HepG2 (cell line): Measurements from ENCODE around the gene PEX19. TPM values are rescaled to one million over a fixed set of nuclear protein-coding genes. Genes with fewer than 3 reads are reported as not detected.

Experiments
- ATAC-seq: fragments of 200-7000 bp; cut with Tn5 transposase; 3 replicates; pipeline ENCODE4 v1.9.1; 2020; ENCODE audit warnings: mild to moderate bottlenecking, moderate library complexity
- BruUV-seq: library from RNA; stranded (reverse); fragments of 400-500 nt; replicated peaks from 2 replicates; lab custom pipeline; 2021; lab: Mats Ljungman, UMichigan
- CTCF ChIA-PET: fragments of 300-600 bp; formaldehyde crosslinking; extraction: SDS; loops from one replicate; lab custom pipeline; 2021; ENCODE audit warnings: low total read pairs, inconsistent platforms, low intra/inter-chr PET ratio; lab: Yijun Ruan, JAX
- POLR2A ChIA-PET: fragments of 350-600 bp; sonication (Branson Sonifier 250); formaldehyde crosslinking; loops from one replicate; lab custom pipeline; 2020; ENCODE audit warnings: antibody characterized with exemption, inconsistent platforms; lab: Yijun Ruan, JAX
- DNase-seq: peaks from one replicate; pipeline ENCODE4 v3.0.0-alpha.2; 2015; ENCODE audit warnings: low spot score
- FAIRE-seq: peaks from 3 replicates; lab custom pipeline; 2011; peaks lifted over from hg19 to GRCh38; lab: Jason Lieb, UNC
- H2AFZ ChIP-seq: one replicate; pipeline ENCODE4 v1.6.1; 2011; ENCODE audit warnings: low read length, inconsistent platforms
- H3K27ac ChIP-seq: fragments of 300-600 bp; 3 replicates; pipeline ENCODE4 v1.8.0; 2011; ENCODE audit warnings: mixed run types, mild to moderate bottlenecking, mixed read lengths, low read length, inconsistent platforms; ENCODE audit not compliant: insufficient read depth; ENCODE audit errors: extremely low read length
- H3K27me3 ChIP-seq, 2 experiments: fragments of 200-600 bp in 1 of 2; 2 replicates in 1 of 2; 3 replicates in 1 of 2; pipeline versions ENCODE4 v1.6.0 to v1.8.0; 2011; ENCODE audit warnings: low read length in 2 of 2, mild to moderate bottlenecking in 2 of 2, moderate library complexity in 2 of 2, inconsistent platforms in 1 of 2; ENCODE audit not compliant: insufficient read depth in 2 of 2, control insufficient read depth in 1 of 2
- H3K36me3 ChIP-seq, 2 experiments: fragments of 200-600 bp in 1 of 2; replicated peaks in 1 of 2; 2 replicates in 1 of 2; 3 replicates in 1 of 2; pipeline versions ENCODE4 v1.5.1 to v1.8.0; 2011; ENCODE audit warnings: low read length in 2 of 2, inconsistent platforms in 1 of 2; ENCODE audit not compliant: insufficient read depth in 2 of 2, control insufficient read depth in 1 of 2
- H3K4me1 ChIP-seq: 2 replicates; pipeline ENCODE4 v1.5.1; 2012; ENCODE audit warnings: low read length, inconsistent platforms; ENCODE audit not compliant: insufficient read depth
- H3K4me2 ChIP-seq: 2 replicates; pipeline ENCODE4 v1.6.0; 2011; ENCODE audit warnings: low read depth, low read length, inconsistent platforms
- H3K4me3 ChIP-seq, 3 experiments: fragments of 200-600 bp in 1 of 3; sonication (generic), shearing (Covaris generic) in 1 of 3; replicated peaks in 1 of 3; 2 replicates each; pipeline ENCODE4 v1.5.1; 2011 to 2016; ENCODE audit warnings: low read length in 3 of 3, inconsistent platforms in 2 of 3, low read depth in 2 of 3, mild to moderate bottlenecking in 2 of 3, control low read depth in 1 of 3, mixed read lengths in 1 of 3; ENCODE audit not compliant: insufficient read depth in 1 of 3
- H3K79me2 ChIP-seq: one replicate; pipeline ENCODE4 v1.6.1; 2011; ENCODE audit warnings: low read length, inconsistent platforms; ENCODE audit not compliant: insufficient read depth
- H3K9ac ChIP-seq: 2 replicates; pipeline ENCODE4 v1.6.0; 2011; ENCODE audit warnings: mild to moderate bottlenecking, low read depth, low read length, inconsistent platforms; ENCODE audit not compliant: insufficient read depth
- H3K9me3 ChIP-seq: 2 replicates; pipeline ENCODE4 v1.5.1; 2012; ENCODE audit warnings: mild to moderate bottlenecking, low read length
- H4K20me1 ChIP-seq: 2 replicates; pipeline ENCODE4 v1.6.0; 2011; ENCODE audit warnings: inconsistent platforms, mild to moderate bottlenecking, low read length, moderate library complexity; ENCODE audit not compliant: insufficient read depth
- ATF7 ChIP-seq, 2 experiments: fragments of 450-650 bp in 1 of 2; sonication (generic) in 1 of 2; formaldehyde crosslinking in 1 of 2; IDR thresholded peaks; 2 replicates each; pipeline versions ENCODE4 v1.4.0 to v1.6.1; 2016 to 2020; ENCODE audit warnings: antibody characterized with exemption in 1 of 2, mild to moderate bottlenecking in 1 of 2, missing genetic modification reagents in 1 of 2
- DMAP1 ChIP-seq: IDR thresholded peaks from 2 replicates; pipeline ENCODE4 v1.6.1; 2016
- GTF3A ChIP-seq: sonication (generic); formaldehyde crosslinking; conservative IDR thresholded peaks from 2 replicates; pipeline ENCODE4 v1.4.0; 2020; ENCODE audit warnings: mild to moderate bottlenecking, missing genetic modification reagents
- KMT2B ChIP-seq: IDR thresholded peaks from 2 replicates; pipeline ENCODE4 v1.6.1; 2016; ENCODE audit warnings: missing genetic modification reagents, missing compliant biosample characterization
- MTERF4 ChIP-seq: sonication (generic); formaldehyde crosslinking; IDR thresholded peaks from 2 replicates; pipeline ENCODE4 v1.8.0; 2023; ENCODE audit warnings: mild to moderate bottlenecking, missing genetic modification reagents
- NFATC3 ChIP-seq: sonication (generic); formaldehyde crosslinking; IDR thresholded peaks from 2 replicates; pipeline ENCODE4 v1.5.1; 2020; ENCODE audit warnings: mild to moderate bottlenecking, missing genetic modification reagents
- NR2F6 ChIP-seq, 2 experiments: IDR thresholded peaks; 2 replicates each; pipeline ENCODE4 v1.6.1; 2016; ENCODE audit warnings: antibody characterized with exemption in 1 of 2, mild to moderate bottlenecking in 1 of 2
- PAX8 ChIP-seq: sonication (generic); formaldehyde crosslinking; IDR thresholded peaks from 2 replicates; pipeline ENCODE4 v1.8.0; 2022; ENCODE audit warnings: mild to moderate bottlenecking, missing genetic modification reagents, borderline replicate concordance
- PRDM10 ChIP-seq: sonication (generic); formaldehyde crosslinking; IDR thresholded peaks from 2 replicates; pipeline ENCODE4 v1.4.0; 2020; ENCODE audit warnings: low read depth, missing genetic modification reagents
- ZNF121 ChIP-seq: sonication (generic); formaldehyde crosslinking; IDR thresholded peaks from 2 replicates; pipeline ENCODE4 v1.5.0; 2020; ENCODE audit warnings: mild to moderate bottlenecking, missing genetic modification reagents
- ZNF160 ChIP-seq: sonication (generic); formaldehyde crosslinking; IDR thresholded peaks from 2 replicates; pipeline ENCODE4 v1.8.0; 2022; ENCODE audit warnings: mild to moderate bottlenecking, inconsistent platforms, missing genetic modification reagents
- ZNF598 ChIP-seq: sonication (generic); formaldehyde crosslinking; IDR thresholded peaks from 2 replicates; pipeline ENCODE4 v1.5.1; 2020; ENCODE audit warnings: mild to moderate bottlenecking, missing genetic modification reagents, borderline replicate concordance
- ZNF652 ChIP-seq: IDR thresholded peaks from 2 replicates; pipeline ENCODE4 v1.6.1; 2016; ENCODE audit warnings: low read depth, borderline replicate concordance
- ZSCAN20 ChIP-seq: sonication (generic); formaldehyde crosslinking; IDR thresholded peaks from 2 replicates; pipeline ENCODE4 v1.4.0; 2020; ENCODE audit warnings: missing genetic modification reagents, mild to moderate bottlenecking, borderline replicate concordance
- WGBS: methylation state at CpG from one replicate; pipeline ENCODE4 v1.1.6; 2017; ENCODE audit warnings: low lambda C conversion rate; 5-methylcytosine and 5-hydroxymethylcytosine counted together
- in situ Hi-C: cut with HindIII; loops from 2 replicates; pipeline ENCODE4 v1.10.0; 2017; ENCODE audit warnings: low pct_unique_long_range_greater_than_20kb; ENCODE audit not compliant: extremely low pct_ligation_motif_present
- intact Hi-C: fragments of 100-400 bp; cut with micrococcal nuclease; formaldehyde crosslinking; loops from one replicate; pipeline ENCODE4 v1.10.0; 2022; ENCODE audit not compliant: unreplicated experiment
- polyA plus RNA-seq, 8 experiments: library from polyadenylated mRNA; depleted of rRNA in 3 of 8; stranded (reverse) in 7 of 8; unstranded in 1 of 8; fragments of >200 nt; fragmentation: Illumina TruSeq in 4 of 8; extraction: Trizol in 4 of 8; gene quantifications; 2 replicates each; pipeline versions ENCODE4 v1.2.1 to v1.2.3, GENCODE V29; 2011 to 2016; ENCODE audit warnings: low read depth in 4 of 8, missing spikeins in 1 of 8, mixed read lengths in 1 of 8; ENCODE audit not compliant: insufficient read depth in 1 of 8
- total RNA-seq, 5 experiments: library from RNA; depleted of rRNA; stranded (reverse); fragments of >200 nt; fragmentation: Illumina TruSeq; extraction: Trizol; gene quantifications; 2 replicates each; pipeline ENCODE4 v1.2.3, GENCODE V29; 2016; ENCODE audit warnings: low read depth in 1 of 5

The PEX19 gene
- total and polyA plus RNA-seq, 2 of the 13 experiments (the other 11 are each of a cell fraction or from before 2014, with no cell fraction given): 47.0 to 51.8 TPM

- Histone ChIP-seq H4K20me1 (no peaks in the 10 kb centered on the region), H3K4me2 (no peak overlapping the region), H2AFZ (no peak overlapping the region), H3K27ac (no peak overlapping the region), H3K4me1 (no peaks in the 10 kb centered on the region), H3K36me3 (peaks cover 14 to 73% of the 10 kb centered on the region in 2 experiments), H3K9ac (no peak overlapping the region), H3K79me2 (no peaks in the 10 kb centered on the region), H3K27me3 (no peaks in the 10 kb centered on the region), H3K4me3 (no peak overlapping the region), H3K9me3 (no peaks in the 10 kb centered on the region)
- ChIA-PET POLR2A (no interaction called here), CTCF (no interaction called here)
- TF ChIP-seq ZNF160 (CRISPR knock-in tag) (no peak), MTERF4 (CRISPR knock-in tag) (no peak), ATF7 (IDR thresholded peaks at IDR 0.05) (no peak), ATF7 (CRISPR knock-in tag; IDR thresholded peaks at IDR 0.05) (no peak), ZNF121 (CRISPR knock-in tag) (0 out of 2 replicates have a peak, but pooled peaks have one; percentile 60)
- BruUV-seq: no TSS peak
- FAIRE-seq: no peak
- DNase-seq: no peak
- in situ Hi-C loops: no loop called here
- intact Hi-C loops: no loop called here
- no peak for ATAC-seq
- 96% methylated on average over 2 of the region's 2 CpGs for WGBS
These were observed 47.4 kb downstream of the PEX19 start for GRCh38 chr1:160237558-160237957.

GRCh38 chr1:160236806-160237205 lies 48.1 kb downstream of the PEX19 start:
- 97% methylated on average over 5 of the region's 5 CpGs for WGBS
- Histone ChIP-seq H3K36me3 (peaks cover 14 to 70% of the 10 kb centered on the region in 2 experiments), H3K9me3 (no peaks in the 10 kb centered on the region), H3K9ac (no peak overlapping the region), H3K27me3 (no peaks in the 10 kb centered on the region), H3K79me2 (no peaks in the 10 kb centered on the region), H3K4me1 (no peaks in the 10 kb centered on the region), H2AFZ (no peak overlapping the region), H4K20me1 (no peaks in the 10 kb centered on the region), H3K4me2 (no peak overlapping the region), H3K27ac (no peak overlapping the region), H3K4me3 (no peak overlapping the region)
- intact Hi-C loops: no loop called here
- POLR2A ChIA-PET: no interaction called here
- DNase-seq (no peak), FAIRE-seq (no peak), ATAC-seq (no peak)
- CTCF ChIA-PET: no interaction called here
- BruUV-seq: no TSS peak
- in situ Hi-C loops: no loop called here
- TF ChIP-seq ZNF652 (CRISPR knock-in tag) (no peak), DMAP1 (CRISPR knock-in tag) (no peak), KMT2B (CRISPR knock-in tag) (no peak), PAX8 (CRISPR knock-in tag) (no peak), PRDM10 (CRISPR knock-in tag) (no peak), NR2F6 (IDR thresholded peaks at IDR 0.05) (no peak), NR2F6 (CRISPR knock-in tag; IDR thresholded peaks at IDR 0.05) (no peak), NFATC3 (no peak), ZNF598 (CRISPR knock-in tag) (no peak), GTF3A (CRISPR knock-in tag) (no peak), ZSCAN20 (CRISPR knock-in tag) (no peak)
